Measurements from ENCODE around the gene H3-3A.
"Not testable (repeated sequence)": the region's sequence is repeated elsewhere in the genome, so short reads cannot be mapped to it uniquely, and the experiment has no call there.

H3-3A gene

GRCh38 chr1:226085675-226086285, 23.3 kb downstream of the H3-3A start:
- DNase-seq: peak in 1 of 4 experiments; percentile 30

DNA sequence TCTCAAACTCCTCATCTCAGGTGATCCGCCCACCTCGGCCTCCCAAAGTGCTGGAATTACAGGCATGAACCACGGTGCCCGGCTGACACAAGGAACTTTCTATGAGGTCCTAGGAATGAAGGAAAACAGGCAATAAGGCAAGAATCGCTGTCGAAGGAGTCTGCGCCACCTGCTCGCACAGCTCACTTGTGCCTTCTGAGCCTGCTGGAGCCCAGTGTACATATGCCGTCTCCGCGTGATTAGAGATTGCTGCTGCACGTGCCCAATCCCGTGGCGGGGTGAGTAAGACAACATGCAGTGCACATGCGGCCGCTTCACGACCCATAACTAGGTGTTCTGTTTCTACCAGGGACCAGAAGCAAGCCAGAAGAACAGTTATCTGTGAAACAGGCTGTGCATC, 24.3 kb downstream of the H3-3A start:
- no peak for DNase-seq

- DNase-seq: no peak
These were observed 28.9 kb downstream of the H3-3A start for GRCh38 chr1:226091461-226091860.

- not testable (repeated sequence) for DNase-seq
These were observed 29.7 kb downstream of the H3-3A start for GRCh38 chr1:226092048-226092820.

DNA sequence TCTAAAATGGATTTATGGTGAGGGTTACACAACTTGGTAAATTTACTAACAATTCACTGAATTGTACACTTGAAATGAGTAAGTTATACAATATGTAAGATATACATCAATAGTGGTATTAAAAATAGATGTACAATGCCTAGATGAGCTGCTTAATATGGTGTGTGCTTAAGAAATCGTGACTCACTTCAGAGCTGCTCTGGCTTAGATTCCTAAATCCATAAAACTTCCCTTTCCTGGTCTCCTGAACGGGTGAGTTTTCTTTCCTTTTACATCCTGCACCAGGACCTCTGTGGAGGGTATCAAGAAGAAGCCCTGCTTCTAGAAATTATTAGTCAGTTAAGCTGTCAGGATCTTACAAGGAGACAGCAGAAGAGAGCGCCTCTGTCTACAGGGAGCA, 30.4 kb downstream of the H3-3A start:
- no peak for DNase-seq

DNA sequence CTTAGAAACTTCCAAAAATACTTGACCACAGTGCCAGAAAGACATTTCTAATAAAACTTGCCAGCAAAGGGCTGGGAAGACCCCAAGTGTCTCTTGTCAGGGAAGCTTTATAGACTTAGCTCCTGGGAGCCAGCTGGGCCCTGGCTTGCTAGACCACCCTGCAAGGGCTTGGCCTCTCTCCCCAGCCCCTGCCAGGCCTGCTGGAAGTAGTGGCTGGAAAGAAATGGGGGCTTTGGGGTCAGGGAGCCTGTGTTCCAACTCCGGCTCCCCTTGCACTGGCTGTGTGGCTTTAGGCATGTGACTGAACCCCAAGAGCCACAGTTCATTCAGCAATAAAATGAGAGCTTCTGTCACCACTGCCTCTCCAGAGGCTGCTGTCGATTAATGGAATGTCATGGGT, 31.1 kb downstream of the H3-3A start:
- no peak for DNase-seq

DNA sequence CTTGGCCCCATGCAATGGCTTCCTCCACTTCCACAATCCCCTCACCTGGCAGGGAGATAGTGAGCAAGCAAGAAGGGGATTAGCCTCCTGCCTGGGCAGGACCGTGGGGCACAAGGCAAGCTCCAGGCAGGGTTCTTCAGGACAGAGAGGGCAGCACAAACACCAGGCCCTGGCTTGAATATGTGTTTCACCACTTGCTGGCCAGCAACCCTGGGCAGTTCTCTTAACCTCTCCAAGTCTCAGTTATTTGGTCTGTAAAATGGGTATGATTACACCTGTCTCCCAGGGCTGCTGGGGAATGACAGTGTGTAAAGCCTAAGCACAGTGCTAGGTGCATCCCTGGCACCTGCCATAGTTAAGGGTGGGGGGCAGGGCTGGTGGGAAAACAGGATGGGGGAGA, 31.9 kb downstream of the H3-3A start:
- DNase-seq: no peak

DNA sequence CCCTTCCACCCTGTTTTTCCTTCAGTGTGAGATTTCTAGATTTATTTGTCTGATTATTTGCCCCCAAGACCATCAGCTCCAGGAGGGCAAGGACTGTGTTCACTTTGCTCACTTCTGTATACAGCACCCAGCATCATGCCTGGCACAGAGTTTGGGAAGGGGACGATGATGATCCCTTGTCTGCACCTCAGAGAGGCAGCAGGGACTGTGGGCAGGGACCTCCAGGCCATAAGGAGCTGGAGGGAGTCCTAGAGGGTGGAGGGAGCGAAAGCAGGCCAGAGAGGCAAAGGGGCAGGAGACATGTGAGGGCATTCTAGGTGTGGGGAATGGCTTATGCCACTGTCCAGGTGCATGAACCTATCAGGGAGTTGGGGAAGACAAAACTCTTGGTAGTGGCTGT, 32.8 kb downstream of the H3-3A start:
- DNase-seq: no peak

- peak in 3 of 4 experiments; percentile 22 to 42 (median 41) for DNase-seq
These were observed 35.5 kb downstream of the H3-3A start for GRCh38 chr1:226097866-226098625.

DNA sequence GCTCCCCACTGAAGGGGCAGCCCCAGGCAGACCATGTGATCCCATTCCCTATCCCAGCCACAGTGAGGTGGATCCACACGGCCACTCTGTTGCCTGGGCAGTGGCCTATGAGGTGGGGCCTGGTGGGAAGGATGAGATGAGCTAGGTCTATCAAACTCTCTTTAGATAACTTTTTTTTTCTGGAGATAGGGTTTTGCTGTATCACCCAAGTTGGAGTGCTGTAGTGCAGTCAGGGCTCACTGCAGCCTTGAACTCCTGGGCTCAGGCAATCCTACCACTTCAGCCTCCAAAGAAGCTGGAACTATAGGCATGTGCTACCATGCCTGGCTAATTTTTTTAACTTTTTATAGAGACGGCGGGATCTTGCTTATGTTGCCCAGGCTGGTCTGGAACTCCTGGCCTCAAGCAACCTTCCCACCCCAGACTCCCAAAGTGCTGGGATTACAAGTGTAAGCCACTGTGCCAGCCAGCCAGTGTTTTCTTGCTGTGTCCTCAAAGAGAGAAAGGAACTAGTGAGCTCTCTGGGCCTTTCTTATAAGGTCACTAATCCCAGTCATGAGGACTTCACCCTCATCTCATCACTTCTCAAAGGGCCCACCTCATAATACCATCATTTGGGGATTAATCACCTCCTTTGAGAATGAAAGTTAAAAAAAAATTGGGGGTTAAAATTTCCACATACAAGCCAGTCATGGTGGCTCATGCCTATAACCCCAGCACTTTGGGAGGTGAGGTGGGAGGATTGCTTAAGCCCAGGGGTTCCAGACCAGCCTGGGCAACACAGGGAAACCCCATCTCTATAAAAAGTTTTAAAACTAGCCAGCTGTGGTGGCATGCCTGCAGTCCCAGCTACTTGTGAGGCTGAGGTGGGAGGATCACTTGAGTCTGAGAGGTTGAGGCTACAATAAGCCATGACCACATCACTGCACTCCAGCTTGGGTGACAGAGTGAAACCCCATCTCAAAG, 36.6 kb downstream of the H3-3A start:
- peak; percentile 37 to 74 (median 48) for DNase-seq

DNA sequence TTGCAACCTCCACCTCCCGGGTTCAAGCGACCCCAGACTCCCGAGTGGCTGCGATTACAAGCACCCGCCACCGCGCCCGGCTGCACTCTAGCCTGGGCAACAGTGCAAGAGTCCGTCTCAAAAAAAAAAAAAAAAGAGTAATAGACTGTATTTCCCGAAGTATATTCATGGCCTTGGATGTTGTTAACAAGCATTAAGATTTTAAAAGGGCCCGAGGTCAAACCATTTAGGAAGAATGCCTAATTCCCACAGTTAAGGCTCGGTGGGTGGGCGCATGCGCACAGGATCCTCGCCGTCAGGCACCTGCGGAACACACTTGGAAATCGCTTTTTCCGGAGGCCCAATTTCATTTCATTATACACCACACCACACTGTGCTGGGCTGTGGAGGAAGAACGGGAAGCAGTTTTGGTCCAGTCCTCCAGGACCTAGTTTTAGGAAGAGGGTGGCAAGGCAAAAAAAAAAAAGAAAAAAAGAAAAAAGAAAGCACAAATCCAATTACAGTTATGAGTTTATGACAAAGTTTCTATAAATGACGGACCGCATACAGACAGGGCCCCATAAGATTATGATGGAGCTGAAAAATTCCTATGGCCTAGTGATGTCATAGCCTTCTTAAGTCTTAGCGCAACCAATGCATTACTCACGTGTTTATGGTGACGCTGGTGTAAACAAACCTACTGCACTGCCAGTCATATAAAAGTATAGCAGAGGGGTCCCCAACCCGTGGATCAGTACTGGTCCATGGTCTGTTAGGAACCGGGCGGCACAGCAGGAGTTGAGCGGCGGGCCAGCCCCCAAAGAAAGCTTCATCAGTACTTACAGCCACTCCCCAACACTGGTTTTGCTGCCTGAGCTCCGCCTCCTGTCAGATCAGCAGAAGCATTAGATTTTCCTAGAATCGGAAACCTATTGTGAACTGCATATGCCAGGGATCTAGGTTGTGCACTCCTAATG, 38.2 kb downstream of the H3-3A start:
- peak; percentile 44 to 71 (median 58) for DNase-seq

DNA sequence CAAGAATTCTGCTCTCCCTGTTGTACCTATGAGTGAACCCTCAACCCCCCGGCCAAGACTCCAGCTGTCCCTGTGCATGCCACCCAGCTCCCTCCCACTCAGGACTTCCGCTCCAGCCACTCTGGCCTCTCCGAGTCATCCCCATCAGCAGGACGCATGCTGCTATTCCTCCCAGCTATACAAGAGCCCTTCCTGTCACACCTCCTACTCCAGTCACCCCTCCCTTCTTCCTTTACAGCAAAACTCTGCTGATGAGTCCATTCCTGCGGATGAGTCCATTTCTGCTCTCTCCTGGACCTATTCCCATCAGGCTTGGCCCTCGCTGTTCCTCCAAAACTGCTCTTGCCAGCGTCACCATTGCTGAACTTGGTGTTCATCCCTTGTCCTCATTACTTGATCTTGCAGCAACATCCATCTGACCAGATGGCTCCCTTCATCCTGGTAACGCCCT, 42.2 kb downstream of the H3-3A start:
- no peak for DNase-seq

DNA sequence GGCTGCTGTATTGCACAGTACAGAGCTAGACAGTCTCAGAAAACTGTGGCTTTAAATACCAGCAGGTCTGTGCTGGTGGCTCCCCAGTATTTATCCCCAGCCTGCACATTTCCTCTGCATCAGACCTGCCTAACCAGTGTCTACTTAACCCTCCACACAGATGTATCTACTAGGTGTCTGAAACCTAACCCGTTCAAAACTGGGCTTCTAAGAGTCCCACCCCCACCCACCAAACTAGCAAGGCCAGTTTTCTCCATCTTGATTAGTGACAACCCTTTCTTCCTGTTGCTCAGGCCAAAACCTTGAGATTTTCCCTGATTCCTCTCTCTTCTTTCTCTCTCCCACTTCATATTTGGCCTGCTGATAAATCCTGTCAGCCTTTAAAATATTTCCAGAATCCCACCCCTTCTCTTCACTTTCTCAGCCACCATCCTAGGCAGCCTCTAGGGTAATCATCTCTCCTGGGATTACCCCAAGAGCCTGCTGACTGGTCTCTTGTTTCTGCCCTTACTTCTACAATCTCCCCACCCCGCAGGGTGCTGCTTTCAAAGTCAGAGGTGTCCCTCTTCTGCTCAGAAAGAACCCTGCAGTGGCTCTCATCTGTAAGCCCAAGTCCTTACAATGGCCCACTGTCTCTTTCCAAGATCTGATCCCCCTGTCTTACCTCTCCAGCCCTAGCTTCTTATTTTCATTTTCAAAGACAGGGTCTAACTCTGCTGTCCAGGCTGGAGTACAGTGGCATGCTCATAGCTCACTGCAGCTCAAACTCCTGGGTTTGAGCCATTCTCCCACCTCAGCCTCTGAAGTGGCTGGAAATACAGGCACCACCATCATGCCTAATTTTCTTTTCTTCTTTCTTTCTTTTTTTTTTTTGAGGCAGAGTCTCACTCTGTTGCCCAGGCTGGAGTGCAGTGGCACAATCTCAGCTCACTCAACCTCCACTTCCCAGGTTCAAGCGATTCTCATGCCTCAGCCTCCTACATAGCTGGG, 45.2 kb downstream of the H3-3A start:
- no peak for DNase-seq

DNA sequence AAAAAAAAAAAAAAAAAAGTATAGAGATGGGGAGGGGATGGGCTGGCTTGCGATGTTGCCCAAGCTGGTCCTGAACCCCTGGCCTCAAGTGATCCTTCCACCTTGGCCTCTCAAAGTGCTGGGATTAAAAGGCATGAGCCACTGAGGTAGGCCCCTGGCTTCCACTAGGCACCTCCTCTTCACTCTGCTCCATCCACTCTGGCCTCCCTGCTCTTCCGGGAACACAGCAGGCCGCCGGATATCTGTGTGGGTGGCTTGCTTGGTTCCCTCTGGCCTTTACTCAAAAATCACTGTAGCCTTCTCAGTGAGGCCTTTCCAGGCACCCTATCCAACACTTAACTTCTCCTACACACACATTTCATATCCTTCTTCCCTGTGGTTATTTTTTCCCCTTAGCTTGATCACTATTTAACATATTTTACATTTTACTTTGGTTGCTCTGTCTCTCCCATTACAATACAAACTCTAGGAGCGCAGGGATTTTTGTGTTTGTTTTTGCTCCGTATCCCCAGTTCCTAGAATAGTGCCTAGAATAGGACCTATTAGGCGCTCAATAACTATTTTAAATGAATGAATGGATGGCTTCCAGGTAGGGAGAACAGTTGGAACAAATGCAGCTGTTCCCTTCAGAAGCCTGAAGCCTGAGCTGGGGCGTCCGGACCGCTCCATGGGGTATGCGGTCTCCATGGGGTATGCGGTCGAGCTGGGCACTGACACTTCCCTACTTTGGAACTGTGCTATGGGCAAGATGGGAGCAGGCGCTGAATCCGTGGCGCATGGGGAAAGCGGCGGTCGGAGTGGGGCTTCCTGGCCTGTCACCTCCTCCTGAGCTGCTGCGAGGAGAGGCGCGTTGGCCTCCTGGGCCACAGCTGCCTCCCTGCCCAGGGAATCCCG, 46.7 kb downstream of the H3-3A start:
- DNase-seq: peak in 3 of 4 experiments; percentile 48 to 64 (median 49)

DNA sequence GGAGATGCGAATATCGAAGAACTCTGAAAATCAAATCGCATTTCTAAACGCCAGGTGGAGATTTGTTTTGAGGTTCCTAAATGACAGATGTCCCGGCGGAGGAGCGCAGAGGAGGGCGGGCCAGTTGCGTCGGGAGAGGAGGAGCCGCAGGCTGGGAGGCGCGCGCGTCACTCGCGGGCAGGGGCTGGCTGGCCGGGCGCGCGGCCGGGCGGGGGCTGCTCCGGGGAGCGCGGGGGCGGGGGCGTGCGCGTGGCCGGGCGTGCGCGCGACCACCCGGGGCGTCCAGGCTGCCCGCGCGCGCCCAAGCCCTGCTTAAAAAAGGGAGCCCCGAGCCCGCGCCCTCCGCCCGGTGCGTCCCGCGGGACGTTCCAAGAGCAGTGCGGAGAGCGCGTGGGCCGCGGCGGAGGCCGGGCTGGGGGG, 47.3 kb downstream of the H3-3A start:
- peak; percentile 86 to 96 (median 92) for DNase-seq

DNA sequence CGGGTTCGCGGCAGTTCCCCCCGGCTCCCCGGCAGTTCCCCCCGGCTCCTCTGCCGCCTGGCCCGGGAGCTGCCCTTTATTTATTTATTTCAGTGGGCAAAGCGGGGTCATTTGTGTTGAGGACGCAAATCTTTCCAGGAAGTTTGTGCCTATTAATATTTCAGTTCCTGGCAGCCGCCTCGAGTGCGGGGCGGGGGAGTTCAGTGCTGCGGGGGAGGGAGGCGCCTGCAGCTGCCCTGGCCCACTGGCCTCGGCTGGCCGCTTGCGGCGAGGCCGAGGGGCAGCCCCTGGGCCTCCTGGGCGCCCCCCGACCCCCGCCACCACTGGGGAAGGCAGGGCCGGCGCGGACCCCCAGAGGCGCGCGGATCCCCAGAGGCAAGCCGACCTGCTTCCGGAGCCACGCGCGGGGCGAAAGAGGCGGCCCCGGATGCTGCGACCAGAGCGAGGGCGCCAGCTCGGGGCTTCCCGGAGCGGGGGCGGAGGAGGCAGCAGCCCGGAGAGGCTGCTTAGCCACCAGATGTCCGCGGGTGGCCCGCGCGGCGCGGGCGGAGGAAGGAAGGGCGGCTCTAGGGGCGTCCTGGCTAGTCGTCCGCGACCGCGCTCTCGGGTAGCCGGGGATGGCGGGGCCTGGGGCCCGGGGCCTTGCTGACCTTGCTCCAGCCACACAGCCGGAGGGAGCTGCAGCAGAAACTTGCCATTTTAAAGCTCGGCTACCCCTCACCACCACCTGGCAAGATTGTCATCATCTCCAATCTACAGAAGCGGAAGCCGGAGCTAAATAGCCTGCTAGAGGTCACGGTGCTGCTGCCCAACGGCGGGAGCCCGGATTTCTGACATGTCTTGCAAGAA, 48.0 kb downstream of the H3-3A start:
- peak; percentile 68 to 90 (median 84) for DNase-seq

- no peak for DNase-seq
These were observed 48.8 kb downstream of the H3-3A start for GRCh38 chr1:226111098-226111882.
